Progenitor cell of endocrine pancreas (in vitro differentiated cells): Measurements from ENCODE around the gene VILL. TPM values are rescaled to one million over a fixed set of nuclear protein-coding genes. Genes with fewer than 3 reads are reported as not detected.

Source experiments
- DNase-seq: peaks from one replicate; pipeline ENCODE4 v3.0.0; 2021; ENCODE audit warnings: low spot score; ENCODE audit not compliant: unreplicated experiment
- H3K27ac Mint-ChIP-seq: 2 replicates; pipeline ENCODE4 v1.8.0; 2021; ENCODE audit warnings: mild to moderate bottlenecking, moderate library complexity, mixed read lengths
- H3K27me3 Mint-ChIP-seq: 2 replicates; pipeline ENCODE4 v1.8.0; 2021; ENCODE audit warnings: mixed read lengths
- H3K36me3 Mint-ChIP-seq: 2 replicates; pipeline ENCODE4 v1.8.0; 2022; ENCODE audit warnings: mixed read lengths; ENCODE audit not compliant: insufficient read depth
- H3K4me1 Mint-ChIP-seq: 2 replicates; pipeline ENCODE4 v1.8.0; 2021; ENCODE audit warnings: low read depth, mixed read lengths
- H3K4me3 Mint-ChIP-seq: 2 replicates; pipeline ENCODE4 v1.8.0; 2021; ENCODE audit warnings: low read depth, mild to moderate bottlenecking, moderate library complexity, mixed read lengths
- H3K9me3 Mint-ChIP-seq: 2 replicates; pipeline ENCODE4 v1.8.0; 2021; ENCODE audit warnings: low read depth, mixed read lengths
- total RNA-seq: library from RNA; stranded (reverse); gene quantifications from 2 replicates; pipeline ENCODE4 v1.2.1, GENCODE V29; 2021
- TF ChIP-seq, protein P1 (sequence below): fragments of 200-600 bp; sonication (generic); IDR thresholded peaks from one replicate; pipeline ENCODE4 v1.5.0; 2021; ENCODE audit warnings: antibody characterized with exemption, mild to moderate bottlenecking; ENCODE audit not compliant: unreplicated experiment

VILL gene
- total RNA-seq, 1 donor from 2014 or later = 6.8 TPM

DNA sequence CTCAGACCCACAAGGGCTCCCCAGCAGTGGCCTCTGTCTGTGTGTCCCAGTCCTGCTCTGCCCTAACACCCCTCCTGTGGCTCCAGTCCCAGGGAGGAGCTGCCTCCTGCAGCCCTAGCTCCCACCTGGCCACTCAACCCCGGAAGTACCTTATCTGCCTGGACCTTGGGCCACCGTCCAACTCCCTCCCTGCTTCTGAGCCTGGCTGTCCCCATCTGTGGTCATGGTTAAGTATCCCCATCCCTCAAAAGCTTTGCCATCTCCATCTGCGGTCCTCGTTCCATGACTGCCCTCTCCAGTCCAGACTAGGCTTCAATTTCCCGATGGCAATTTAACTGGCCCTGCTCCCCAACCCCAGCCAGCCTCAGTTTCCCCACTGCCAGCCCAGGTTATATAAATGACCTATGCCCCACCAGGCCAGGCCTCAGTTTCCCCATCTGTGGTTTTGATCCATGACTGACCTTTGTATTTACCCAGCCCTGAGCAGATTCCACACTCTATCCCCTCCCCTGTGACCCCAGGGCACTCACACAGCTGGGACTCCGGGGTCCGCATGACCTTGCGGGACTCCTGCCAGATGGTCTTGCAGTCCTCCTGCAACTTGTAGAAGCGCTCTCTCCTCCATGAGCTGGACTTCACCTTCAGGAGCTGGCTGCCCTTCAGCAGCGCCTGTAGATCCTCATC lies 29.2 kb downstream of the VILL start:
- Mint-ChIP-seq H3K27ac (no peak overlapping the region), H3K4me3 (no peak overlapping the region), H3K4me1 (peaks cover 6% of the 10 kb centered on the region), H3K9me3 (no peaks in the 10 kb centered on the region), H3K27me3 (no peaks in the 10 kb centered on the region), H3K36me3 (peaks cover 26% of the 10 kb centered on the region)
- DNase-seq = no peak
- TF ChIP-seq, protein P1, sequence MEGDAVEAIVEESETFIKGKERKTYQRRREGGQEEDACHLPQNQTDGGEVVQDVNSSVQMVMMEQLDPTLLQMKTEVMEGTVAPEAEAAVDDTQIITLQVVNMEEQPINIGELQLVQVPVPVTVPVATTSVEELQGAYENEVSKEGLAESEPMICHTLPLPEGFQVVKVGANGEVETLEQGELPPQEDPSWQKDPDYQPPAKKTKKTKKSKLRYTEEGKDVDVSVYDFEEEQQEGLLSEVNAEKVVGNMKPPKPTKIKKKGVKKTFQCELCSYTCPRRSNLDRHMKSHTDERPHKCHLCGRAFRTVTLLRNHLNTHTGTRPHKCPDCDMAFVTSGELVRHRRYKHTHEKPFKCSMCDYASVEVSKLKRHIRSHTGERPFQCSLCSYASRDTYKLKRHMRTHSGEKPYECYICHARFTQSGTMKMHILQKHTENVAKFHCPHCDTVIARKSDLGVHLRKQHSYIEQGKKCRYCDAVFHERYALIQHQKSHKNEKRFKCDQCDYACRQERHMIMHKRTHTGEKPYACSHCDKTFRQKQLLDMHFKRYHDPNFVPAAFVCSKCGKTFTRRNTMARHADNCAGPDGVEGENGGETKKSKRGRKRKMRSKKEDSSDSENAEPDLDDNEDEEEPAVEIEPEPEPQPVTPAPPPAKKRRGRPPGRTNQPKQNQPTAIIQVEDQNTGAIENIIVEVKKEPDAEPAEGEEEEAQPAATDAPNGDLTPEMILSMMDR = no peak

DNA sequence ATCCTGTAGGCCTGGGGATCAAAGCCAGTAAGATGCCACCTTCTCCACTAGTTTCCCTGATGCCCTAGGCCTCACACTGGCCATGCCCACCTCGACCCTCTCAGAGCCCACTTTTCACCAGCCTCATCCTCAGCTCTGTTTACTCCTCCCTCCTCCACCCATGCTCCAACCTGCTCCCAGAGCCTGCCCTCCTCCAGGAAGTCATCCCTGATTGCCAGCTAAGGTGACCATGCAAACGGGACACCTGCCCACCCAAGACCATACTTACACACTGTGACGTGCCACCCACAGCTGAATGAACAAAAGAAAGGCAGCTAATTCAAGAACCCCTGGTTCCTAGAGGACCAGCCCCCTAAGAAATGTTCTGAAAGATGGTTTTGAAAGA lies 29.7 kb downstream of the VILL start:
- Mint-ChIP-seq H3K36me3 (peaks cover 20% of the 10 kb centered on the region), H3K4me1 (peaks cover 6% of the 10 kb centered on the region), H3K9me3 (no peaks in the 10 kb centered on the region), H3K4me3 (no peak overlapping the region), H3K27ac (no peak overlapping the region), H3K27me3 (no peaks in the 10 kb centered on the region)
- TF ChIP-seq, protein P1 = no peak
- DNase-seq = no peak

GRCh38 chr3:38021196-38021595 lies 30.6 kb downstream of the VILL start:
- no peak overlapping the region for H3K4me3 Mint-ChIP-seq
- TF ChIP-seq, protein P1 = no peak

GRCh38 chr3:38022301-38022700 lies 31.7 kb downstream of the VILL start:
- no peak overlapping the region for H3K27ac Mint-ChIP-seq
- no peaks in the 10 kb centered on the region for H3K9me3 Mint-ChIP-seq
- H3K27me3 Mint-ChIP-seq = peaks cover 11% of the 10 kb centered on the region
- TF ChIP-seq, protein P1 = no peak
- no peak overlapping the region for H3K4me3 Mint-ChIP-seq
- peaks cover 7% of the 10 kb centered on the region for H3K36me3 Mint-ChIP-seq
- no peak for DNase-seq
- peaks cover 9% of the 10 kb centered on the region for H3K4me1 Mint-ChIP-seq

More at GRCh38 chr3:38021196-38021595, 30.6 kb downstream of the VILL start:
- Mint-ChIP-seq H3K9me3 (no peaks in the 10 kb centered on the region), H3K36me3 (peaks cover 13% of the 10 kb centered on the region), H3K27ac (no peak overlapping the region), H3K27me3 (peaks cover 4% of the 10 kb centered on the region), H3K4me1 (peaks cover 9% of the 10 kb centered on the region)
- no peak for DNase-seq

- no peak for DNase-seq
- peaks cover 9% of the 10 kb centered on the region for H3K4me1 Mint-ChIP-seq
- peaks cover 7% of the 10 kb centered on the region for H3K36me3 Mint-ChIP-seq
- TF ChIP-seq, protein P1 = no peak
- H3K4me3 Mint-ChIP-seq = peak overlapping the region; percentile 88
- no peaks in the 10 kb centered on the region for H3K9me3 Mint-ChIP-seq
- peak overlapping the region; percentile 98 for H3K27ac Mint-ChIP-seq
- H3K27me3 Mint-ChIP-seq = peaks cover 19% of the 10 kb centered on the region
These were observed 32.5 kb downstream of the VILL start for GRCh38 chr3:38022896-38023709.
